Sciatic nerve (tissue), 2 donors: ENCODE measurements around the gene RAPGEF2. TPM values are rescaled to one million over a fixed set of nuclear protein-coding genes. Genes with fewer than 3 reads are reported as not detected.
"Not testable (repeated sequence)": the region's sequence is repeated elsewhere in the genome, so short reads cannot be mapped to it uniquely, and the experiment has no call there.

Source experiments
- ATAC-seq: fragments of 200-7000 bp; cut with Tn5 transposase; one replicate; pipeline ENCODE4 v1.9.1; 2020; ENCODE audit warnings: mild to moderate bottlenecking, moderate library complexity
- DNase-seq: peaks from one replicate; pipeline ENCODE4 v3.0.0-alpha.2; 2020; ENCODE audit warnings: low spot score
- intact Hi-C: fragments of 100-400 bp; cut with DNase I; formaldehyde crosslinking; loops from one replicate; pipeline ENCODE4 v1.14.2; 2022
- total RNA-seq: library from RNA; stranded (reverse); fragmentation: NEBNext Ultra II Directional; extraction: Animal tissue kit (Norgen Biotek cat#: 25700); gene quantifications from one replicate; pipeline ENCODE4 v1.2.1, GENCODE V29; 2021
- donor health status: DM: no; HTN: no; CAD: no.
- donor health status: DM: no; HTN: no; CAD: no.

The RAPGEF2 gene
- total RNA-seq, 1 donor from 2014 or later = 74.0 TPM

DNA sequence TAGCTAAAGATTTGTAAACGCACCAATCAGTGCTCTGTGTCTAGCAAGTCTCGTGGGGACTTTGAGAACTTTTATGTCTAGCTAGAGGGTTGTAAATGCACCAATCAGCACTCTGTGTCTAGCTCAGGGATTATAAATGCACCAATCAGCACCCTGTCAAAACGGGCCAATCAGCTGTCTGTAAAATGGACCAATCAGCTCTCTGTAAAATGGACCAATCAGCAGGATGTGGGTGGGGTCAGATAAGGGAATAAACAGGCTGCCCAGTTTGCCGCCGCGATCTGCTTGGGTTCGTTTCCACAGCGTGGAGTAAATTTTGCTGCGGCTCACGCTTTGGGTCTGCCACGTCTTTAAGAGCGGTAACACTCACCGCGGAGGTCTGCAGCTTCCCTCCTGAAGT lies 148.7 kb downstream of the RAPGEF2 start:
- not testable (repeated sequence) for ATAC-seq

DNA sequence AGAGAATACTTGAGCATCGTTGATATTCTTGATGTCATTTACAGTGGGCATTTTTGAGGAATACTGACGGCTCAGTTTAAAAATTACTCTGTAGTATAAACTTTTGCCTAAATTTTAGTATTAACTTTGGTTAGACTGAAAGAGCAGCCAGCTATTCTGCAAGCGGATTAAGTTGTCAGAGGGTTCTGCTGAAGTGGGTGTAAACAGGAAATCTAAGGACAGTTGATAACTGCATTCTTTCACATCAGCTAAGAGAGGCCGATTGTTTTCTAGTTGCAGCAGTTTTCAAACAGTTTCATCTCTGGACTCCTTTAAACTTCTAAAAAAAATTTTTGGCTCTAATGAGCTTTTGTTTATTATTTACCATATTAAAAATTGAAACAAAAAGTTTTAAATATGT lies 149.6 kb downstream of the RAPGEF2 start:
- no peak for DNase-seq
- ATAC-seq = peak; percentile 52
- intact Hi-C loops = no loop called here

More for the DNA sequence above, 148.7 kb downstream of the RAPGEF2 start:
- intact Hi-C loops, DNase-seq: not testable (repeated sequence)

DNA sequence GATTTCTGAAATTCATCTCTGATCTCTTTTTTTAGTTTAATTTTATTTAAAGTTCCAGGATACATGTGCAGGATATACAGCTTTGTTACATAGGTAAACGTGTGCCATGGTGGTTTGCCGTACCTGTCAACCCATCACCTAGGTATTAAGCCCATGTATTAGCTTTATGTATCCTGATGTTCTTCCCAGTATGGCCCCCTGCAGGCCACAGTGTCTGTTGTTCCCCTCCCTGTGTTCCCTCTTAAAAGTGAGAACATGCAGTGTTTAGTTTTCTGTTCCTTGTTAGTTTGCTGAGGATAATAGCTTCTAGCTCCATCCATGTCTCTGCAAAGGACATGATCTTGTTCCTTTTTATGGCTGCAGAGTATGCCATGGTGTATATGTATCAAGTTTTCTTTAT lies 153.2 kb downstream of the RAPGEF2 start:
- intact Hi-C loops = no loop called here

DNA sequence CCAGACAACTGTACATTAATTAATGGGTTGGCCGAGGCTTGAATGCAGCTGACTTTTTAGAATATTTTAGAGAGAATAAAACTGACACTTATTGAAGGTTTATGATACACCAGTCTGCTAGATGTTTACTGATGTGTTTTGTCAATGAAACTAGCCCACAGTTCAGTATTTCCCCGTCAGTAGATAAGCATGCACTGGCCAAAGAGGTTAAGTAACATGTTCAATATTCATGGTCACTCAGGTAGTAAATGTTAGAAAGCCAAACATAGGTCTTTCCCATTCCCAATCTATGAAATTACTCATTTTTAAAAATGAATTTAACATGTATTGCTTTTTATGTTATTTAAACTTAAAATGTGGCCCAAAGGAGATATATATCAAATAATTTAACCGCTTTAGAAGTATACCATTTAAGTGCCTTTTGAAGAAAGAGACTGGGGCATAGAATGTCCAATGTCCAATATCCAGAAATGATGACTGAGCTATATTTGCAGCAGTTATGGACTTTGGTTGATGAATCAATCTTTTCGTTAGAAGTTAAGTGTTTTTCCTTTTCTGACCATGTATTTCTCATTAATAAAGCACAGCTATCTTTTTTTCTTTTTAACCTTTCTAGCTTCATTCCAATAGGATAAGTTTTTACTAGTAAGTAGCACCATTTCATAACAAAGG lies 156.1 kb downstream of the RAPGEF2 start:
- intact Hi-C loops = no loop called here
- ATAC-seq (no peak), DNase-seq (no peak)

More for the DNA sequence above, 153.2 kb downstream of the RAPGEF2 start:
- DNase-seq (no peak), ATAC-seq (no peak)

DNA sequence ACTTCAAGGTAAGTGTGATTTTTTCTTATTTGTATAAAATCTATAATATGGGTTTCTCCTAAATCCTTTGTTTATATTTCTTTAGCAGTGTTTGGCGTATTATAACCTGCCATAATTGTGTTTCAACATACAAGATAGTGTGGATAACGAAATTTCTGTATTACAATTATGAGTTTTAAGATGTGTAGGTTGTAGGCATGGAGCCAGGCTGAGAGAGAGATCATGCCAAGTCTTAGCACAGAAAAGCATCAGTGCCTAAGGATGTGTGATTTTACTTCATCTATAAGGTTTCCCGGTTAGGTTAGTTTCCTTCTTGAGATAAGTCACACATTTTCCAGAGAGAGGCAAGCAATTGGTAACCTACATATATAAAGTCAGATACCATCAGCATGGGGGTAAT lies 161.2 kb downstream of the RAPGEF2 start:
- DNase-seq = no peak
- ATAC-seq = no peak
- intact Hi-C loops = no loop called here

DNA sequence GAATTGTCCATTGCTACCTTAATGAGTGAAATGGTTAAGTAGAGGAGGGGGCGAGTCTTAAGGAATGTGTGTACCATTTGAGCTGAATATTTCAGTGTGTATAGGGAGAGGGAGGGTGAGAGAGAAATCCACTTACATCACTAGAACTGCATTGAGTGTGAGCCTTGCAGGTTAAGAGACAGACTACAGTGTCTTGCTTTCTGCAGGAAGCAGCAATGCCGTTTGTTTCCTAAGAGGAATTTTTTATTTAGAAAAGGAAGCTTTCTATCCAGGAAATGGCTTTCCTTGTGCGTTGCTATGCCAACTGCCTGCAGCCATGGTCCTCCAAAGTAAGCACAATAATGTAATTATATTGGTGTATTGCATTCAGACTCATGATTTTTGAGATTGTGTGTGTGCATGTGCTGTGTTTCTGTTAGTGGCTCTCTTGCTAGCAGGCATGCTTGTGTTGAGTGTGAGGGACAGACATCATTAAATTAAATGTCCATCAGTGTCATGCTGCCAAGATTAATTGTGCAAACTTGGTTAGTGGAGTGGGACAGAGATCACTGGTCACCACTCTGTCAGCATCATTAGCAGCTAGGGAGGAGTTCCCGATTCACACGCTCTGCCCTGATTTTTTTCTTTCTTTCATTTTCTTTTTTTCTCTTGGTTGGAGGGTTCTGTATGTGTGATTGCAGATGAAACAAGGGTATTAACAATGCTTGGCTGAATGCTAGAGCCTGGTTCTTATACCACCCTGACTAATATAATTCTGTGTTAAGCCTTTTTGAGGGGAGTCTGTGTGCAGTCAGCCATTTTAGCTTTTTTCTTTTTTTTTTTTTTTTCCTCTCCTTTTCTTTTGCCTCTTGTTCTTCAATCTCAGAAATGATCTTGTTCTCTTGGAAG lies 164.3 kb downstream of the RAPGEF2 start:
- intact Hi-C loops = no loop called here
- DNase-seq (no peak), ATAC-seq (peak; percentile 58)

DNA sequence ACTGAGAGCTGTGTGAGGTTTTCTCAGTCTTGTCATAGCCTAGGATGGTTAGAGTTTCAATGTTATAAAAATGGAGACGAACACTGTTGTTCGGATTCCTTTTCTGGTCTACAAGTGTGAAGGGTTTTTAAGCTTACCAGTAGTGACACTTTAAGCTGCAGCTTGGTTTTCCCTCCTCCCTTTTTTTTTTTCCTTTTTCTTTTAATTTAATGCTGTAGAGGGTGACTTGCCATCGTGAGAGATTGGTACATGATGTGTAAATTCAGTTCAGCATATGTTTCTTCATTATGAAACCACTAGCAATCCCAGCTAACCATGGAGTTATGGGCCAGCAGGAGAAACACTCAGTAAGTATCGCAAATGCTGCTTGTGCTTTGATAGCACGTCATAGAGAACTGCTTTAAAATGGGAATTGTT lies 165.0 kb downstream of the RAPGEF2 start:
- DNase-seq (no peak), ATAC-seq (peak; percentile 43)
- intact Hi-C loops = no loop called here

DNA sequence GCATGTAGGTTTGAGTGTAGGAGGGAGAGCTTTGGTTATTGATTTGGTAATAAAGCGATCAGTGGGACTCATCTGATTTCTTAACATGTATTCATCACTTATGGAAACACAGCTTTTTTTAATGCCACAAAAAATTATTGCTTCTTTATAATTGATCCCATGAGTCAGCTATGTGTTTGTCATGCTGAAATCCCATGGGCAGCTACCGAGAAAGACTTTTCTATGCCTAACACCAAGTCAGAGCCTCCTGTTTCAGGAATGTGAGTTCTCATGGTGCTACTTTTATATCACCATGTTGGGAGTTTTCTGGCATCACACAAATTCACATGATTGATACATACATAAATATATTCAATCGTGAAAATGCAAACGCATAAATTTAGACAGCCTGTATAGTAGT lies 165.7 kb downstream of the RAPGEF2 start:
- ATAC-seq = no peak
- DNase-seq = no peak
- intact Hi-C loops = no loop called here

DNA sequence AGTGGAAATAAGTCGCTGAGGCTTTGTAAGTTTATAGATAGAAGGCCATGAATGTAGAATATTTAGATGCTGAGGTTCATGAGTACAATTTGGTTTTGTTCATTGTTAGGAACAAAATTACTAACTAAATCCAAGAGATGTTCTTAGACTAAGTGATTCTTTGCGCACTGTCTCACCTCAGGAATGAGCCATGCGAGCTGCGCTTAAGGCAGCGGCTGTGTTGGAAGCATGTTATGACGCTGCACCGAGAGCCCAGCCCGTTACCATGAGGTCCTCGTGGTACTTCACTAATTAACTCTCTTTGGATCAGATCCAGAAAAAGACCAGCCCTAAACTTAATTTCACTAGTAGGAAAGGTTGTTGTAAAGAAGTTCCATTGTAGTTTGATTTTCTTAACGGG lies 166.2 kb downstream of the RAPGEF2 start:
- ATAC-seq (no peak), DNase-seq (no peak)
- intact Hi-C loops = no loop called here

DNA sequence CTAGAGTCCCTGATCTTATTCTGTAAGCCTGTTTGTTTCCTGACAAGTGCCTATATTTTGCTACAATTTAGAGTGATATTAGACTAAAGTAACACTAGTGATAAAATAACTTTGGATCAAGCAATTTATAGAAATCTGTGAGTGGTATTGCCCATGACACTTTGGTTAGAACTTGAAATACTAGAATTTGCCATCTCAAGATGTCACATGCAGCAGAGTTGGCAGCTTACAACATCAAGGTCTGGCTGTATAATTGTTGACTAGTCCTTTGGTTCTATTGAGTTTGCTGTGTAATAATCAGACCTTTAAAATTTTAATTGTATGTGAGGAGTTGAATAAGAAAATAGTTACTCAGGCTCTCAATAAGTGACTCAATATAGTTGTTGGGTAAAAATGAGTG lies 167.1 kb downstream of the RAPGEF2 start:
- no peak for ATAC-seq

DNA sequence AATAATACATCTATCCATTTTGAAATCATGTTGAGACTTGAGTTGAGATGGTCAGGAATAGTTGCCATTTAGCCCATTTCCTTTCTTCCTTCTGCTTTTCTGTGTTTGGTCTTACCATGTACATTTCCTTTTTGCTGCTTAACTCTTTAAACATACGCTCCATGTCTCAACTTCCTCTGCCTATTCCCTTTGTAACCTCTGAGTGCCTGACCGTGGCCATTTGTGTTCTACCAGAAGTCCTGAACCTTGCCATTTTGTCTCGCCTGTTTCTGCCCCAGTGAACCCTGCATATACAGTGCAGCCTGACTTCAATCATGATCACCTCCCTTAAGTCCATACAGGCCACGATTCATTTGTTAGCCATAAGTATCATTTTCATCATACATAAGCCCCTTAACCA lies 169.0 kb downstream of the RAPGEF2 start:
- no peak for ATAC-seq
- intact Hi-C loops = no loop called here

More for the DNA sequence above, 167.1 kb downstream of the RAPGEF2 start:
- intact Hi-C loops = no loop called here
- DNase-seq = no peak

DNA sequence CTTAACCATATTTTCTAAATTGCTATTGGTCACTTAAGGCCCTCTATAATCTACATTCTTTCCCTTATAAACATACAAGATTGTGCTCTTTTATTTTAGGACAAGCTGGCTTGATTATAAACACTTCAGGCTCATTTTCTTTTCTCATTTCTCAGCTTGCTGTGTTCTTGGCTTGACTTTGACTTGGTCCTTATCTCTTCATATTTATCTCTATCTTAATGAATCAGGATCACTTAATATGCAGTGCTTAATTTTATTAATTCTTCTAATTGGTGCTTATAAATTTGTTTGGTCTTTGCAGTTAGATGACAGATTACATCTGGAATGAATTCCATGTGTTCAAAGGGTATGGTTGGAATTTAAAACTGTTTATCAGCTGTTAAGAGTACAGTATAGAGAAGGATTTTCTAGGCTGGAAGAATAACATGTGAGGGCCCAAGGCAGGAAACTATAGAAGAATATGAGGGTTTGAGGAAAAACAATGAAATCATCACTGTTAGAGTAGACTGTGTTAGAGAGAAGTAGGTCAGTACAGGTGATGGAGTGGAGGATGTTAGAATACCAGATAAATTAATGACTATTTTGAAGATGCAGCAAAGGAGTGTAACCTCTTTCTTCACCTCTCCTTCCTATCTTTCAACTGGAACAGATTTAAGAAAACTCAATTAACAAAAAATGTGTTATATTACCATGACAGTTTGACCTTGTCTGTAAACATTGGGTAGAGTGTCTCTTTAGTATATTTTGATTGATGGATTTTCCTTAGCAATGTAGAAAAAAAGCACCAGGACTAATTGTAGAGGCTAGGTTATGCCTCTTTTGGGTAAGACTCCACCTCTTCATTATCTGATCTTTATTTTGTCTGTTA lies 169.6 kb downstream of the RAPGEF2 start:
- DNase-seq = no peak
- intact Hi-C loops = no loop called here
- ATAC-seq = no peak

More for the DNA sequence above, 169.0 kb downstream of the RAPGEF2 start:
- DNase-seq = no peak

DNA sequence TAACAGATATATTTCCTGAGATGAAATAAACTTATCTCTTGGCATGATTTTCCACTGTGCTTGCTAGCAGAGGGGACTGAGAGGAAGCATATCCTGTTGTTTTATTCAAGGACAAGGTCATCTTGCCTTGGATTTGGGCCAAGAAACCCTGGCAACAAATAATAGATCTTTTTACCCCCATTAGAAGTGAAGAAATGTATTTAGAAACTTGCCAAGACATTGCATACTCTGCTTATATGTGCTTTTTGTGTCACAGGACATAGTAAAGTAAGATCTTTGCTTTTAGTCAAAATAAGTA lies 170.2 kb downstream of the RAPGEF2 start:
- intact Hi-C loops = no loop called here
- no peak for DNase-seq

DNA sequence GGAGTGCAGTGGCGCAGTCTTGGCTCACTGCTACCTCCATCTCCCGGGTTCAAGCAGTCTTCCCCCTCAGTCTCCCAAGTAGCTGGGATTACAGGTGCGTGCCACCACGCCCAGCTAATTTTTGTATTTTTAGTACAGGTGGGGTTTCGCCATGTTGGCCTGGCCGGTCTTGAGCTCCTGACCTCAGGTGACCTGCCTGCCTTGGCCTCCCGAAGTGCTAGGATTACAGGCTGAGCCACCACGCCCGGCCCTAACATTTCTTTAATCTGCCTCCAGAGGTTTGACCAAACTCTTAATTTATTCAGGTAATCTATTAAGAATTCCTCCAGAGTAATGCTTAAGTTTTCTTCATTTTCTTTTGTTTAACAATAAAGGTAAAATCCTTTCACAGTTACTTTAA lies 171.0 kb downstream of the RAPGEF2 start:
- no peak for DNase-seq
- intact Hi-C loops = no loop called here
- ATAC-seq = no peak

More for the DNA sequence above, 170.2 kb downstream of the RAPGEF2 start:
- peak; percentile 20 for ATAC-seq

DNA sequence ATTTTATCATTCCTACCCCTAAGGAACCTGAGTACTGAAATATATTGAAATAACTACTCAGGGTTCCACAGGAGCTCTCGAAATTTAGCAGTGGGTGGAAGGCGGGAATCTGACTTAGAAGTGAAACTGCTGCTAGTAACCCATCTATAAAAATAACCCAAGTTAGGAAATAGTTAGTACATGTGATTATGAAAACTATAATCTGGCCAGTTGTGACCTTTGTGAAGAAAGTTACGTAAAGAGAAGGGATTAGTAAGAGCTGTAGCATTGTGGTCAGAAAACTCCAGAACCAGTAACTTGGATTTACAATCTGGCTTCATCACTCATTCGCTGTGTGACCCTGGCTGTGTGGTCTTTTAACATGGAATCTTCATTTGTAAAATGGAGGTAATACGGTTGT lies 175.5 kb downstream of the RAPGEF2 start:
- intact Hi-C loops = no loop called here
- ATAC-seq = no peak
- DNase-seq = no peak

DNA sequence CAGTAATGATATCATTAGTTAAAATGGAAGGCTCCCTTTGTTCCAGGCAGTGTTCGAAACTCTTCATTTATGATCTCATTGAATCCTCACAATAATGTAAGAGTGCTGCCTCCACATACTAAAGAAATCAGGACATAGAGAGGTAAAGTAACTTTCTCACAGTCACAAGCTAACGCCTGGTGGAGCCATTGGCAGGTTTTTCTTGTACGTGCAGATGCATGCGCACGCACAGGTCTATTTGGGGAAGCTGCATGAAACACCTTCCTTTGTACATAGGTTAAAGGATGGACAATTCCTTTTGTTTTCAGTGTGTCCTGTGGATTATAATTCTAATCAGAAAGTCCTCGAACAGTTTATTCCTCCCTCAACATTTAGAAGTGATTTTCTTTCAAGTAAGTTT lies 176.2 kb downstream of the RAPGEF2 start:
- DNase-seq (no peak), ATAC-seq (no peak)
- intact Hi-C loops = no loop called here

DNA sequence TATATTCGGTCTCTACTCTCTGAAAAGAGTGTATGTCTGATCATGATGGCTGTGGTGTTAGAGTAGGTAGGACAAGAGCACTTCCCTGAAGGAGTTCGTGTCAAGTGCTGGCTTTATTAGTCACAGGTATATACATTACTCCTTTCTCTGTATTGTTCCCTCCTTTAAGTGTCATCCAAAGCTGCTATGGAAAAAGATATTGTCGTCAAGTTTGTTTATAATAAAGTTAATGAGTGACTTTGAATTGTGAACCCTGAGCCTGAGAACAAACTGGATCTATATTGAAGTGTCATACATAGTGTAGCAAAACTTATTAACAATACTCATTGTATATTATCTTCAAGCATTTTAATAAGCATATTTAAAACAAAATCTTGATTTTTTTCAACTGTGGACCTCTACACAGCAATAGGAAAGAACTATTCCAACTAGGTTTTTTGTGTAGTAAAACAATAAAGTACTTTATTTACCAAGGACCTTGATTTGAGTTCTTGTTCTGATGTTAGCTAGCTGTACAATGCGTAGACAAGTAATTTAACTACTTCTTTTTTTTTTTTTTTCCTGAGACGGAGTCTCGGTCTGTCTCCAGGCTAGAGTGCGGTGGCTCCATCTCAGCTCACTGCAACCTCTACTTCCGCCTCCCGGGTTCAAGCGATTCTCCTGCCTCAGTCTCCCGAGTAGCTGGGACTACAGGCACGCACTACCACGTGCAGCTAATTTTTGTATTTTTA lies 177.7 kb downstream of the RAPGEF2 start:
- no peak for DNase-seq
- intact Hi-C loops = no loop called here
- no peak for ATAC-seq

DNA sequence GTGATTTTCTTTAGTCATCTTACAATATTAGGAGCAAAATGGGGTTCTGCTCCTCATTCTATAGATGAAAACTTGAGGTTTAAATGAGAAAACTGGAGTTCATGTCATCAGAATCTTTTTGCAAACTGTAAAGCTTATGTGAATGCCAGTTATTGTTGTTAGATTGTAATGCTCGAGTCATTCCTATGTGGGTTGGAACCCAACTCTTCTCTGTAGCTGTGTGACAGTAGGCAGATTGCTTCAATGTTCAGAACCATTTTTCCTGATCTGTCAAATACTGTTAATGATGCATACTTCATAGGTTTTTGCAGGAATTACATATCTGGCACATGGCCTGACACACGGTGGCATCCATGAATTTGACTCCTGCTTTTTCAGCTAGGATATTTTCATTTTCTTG lies 178.9 kb downstream of the RAPGEF2 start:
- no peak for ATAC-seq
- no peak for DNase-seq
- intact Hi-C loops = no loop called here

DNA sequence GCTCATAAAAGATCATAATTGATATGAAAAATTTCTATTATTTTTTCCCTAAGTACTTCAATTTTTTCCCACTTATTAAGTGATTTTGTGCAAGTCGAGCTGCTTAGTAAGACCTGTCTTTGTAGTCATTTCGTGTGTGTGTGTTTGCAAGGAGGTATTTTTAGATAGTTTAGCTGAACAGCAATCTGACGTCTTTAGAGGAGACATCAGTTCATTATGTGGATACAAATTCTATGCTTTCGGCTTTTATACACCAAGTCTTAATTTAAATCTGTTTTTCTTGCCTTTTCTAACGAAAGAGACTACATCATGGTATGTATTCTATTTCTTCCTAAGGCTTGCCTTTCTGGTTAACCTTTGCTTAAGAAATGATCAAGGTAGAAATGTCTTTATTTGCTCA lies 179.4 kb downstream of the RAPGEF2 start:
- ATAC-seq = no peak
- no peak for DNase-seq
- intact Hi-C loops = no loop called here
